ENCODE measurements around the gene INSYN1. TPM values are rescaled to one million over a fixed set of nuclear protein-coding genes. Genes with fewer than 3 reads are reported as not detected.

Gene INSYN1
- total and polyA plus RNA-seq, 2 of the 13 experiments (the other 11 are each of a cell fraction or from before 2014, with no cell fraction given) = not detected

GRCh38 chr15:73750438-73750837, 2.7 kb downstream of the INSYN1 start:
- ChIA-PET CTCF (ENCODE audit: low intra/inter-chr PET ratio, low total read pairs) (no interaction called here), POLR2A (no interaction called here)
- Histone ChIP-seq H3K36me3 (replicated peaks in 1 of 2; ENCODE audit: control insufficient read depth in 1 of 2, insufficient read depth in 2 of 2, low read length in 2 of 2) (no peaks in the 10 kb centered on the region), H3K4me2 (ENCODE audit: low read depth, low read length) (no peak overlapping the region), H4K20me1 (ENCODE audit: insufficient read depth, low read length) (peaks cover under 1% of the 10 kb centered on the region; the same call in 1 of the 2 replicates), H3K9ac (ENCODE audit: insufficient read depth, low read depth, low read length) (no peak overlapping the region), H3K9me3 (ENCODE audit: low read length) (no peaks in the 10 kb centered on the region), H3K4me1 (ENCODE audit: insufficient read depth, low read length) (no peaks in the 10 kb centered on the region), H3K79me2 (ENCODE audit: insufficient read depth, low read length) (no peaks in the 10 kb centered on the region), H2AFZ (ENCODE audit: low read length) (no peak overlapping the region), H3K27me3 (ENCODE audit: control insufficient read depth in 1 of 2, insufficient read depth in 2 of 2, low read length in 2 of 2) (peaks cover 10 to 51% of the 10 kb centered on the region in 2 experiments; a peak in 4 of 5 replicates), H3K4me3 (replicated peaks in 1 of 3; ENCODE audit: insufficient read depth in 1 of 3, low read depth in 2 of 3, low read length in 3 of 3) (no peak overlapping the region), H3K27ac (ENCODE audit: extremely low read length, insufficient read depth, low read length) (no peak overlapping the region)
- BruUV-seq (replicated peaks) = no TSS peak
- intact Hi-C loops (cut with micrococcal nuclease; ENCODE audit: unreplicated experiment) = no loop called here
- FAIRE-seq (no peak), DNase-seq (ENCODE audit: low spot score) (no peak), ATAC-seq (no peak)
- in situ Hi-C loops (cut with HindIII; ENCODE audit: extremely low pct_ligation_motif_present, low pct_unique_long_range_greater_than_20kb) = no loop called here
- WGBS (ENCODE audit: low lambda C conversion rate) = 44% methylated on average over 3 of the region's 4 CpGs
- no peak for TF ChIP-seq ZNF12 (CRISPR knock-in tag; IDR thresholded peaks at IDR 0.05)
- no peak for TF ChIP-seq ZNF3 (CRISPR knock-in tag; IDR thresholded peaks at IDR 0.05)
- no peak for TF ChIP-seq ARNT2 (CRISPR knock-in tag; IDR thresholded peaks at IDR 0.05; ENCODE audit: low read depth)
- no peak for TF ChIP-seq ZNF235 (CRISPR knock-in tag; IDR thresholded peaks at IDR 0.05; ENCODE audit: borderline replicate concordance)
- TF ChIP-seq MAFK (conservative IDR thresholded peaks at IDR 0.05 in 1 of 2, IDR thresholded peaks at IDR 0.05 in 1 of 2; ENCODE audit: low read length in 2 of 2) = no peak
- TF ChIP-seq FOXP4 (CRISPR knock-in tag; IDR thresholded peaks at IDR 0.05) = no peak
- no peak for TF ChIP-seq ZSCAN30 (CRISPR knock-in tag; IDR thresholded peaks at IDR 0.05)
- no peak for TF ChIP-seq ZNF124 (CRISPR knock-in tag; IDR thresholded peaks at IDR 0.05)
- no peak for TF ChIP-seq SIN3A (IDR thresholded peaks at IDR 0.05; ENCODE audit: borderline replicate concordance, low read depth, low read length)
- no peak for TF ChIP-seq FOXA3 (CRISPR knock-in tag; IDR thresholded peaks at IDR 0.05)
- no peak for TF ChIP-seq HOXA9 (CRISPR knock-in tag; IDR thresholded peaks at IDR 0.05; ENCODE audit: borderline replicate concordance)
- no peak for TF ChIP-seq RERE (CRISPR knock-in tag; IDR thresholded peaks at IDR 0.05; ENCODE audit: low read depth)
- TF ChIP-seq STAT6 (CRISPR knock-in tag; IDR thresholded peaks at IDR 0.05; ENCODE audit: borderline replicate concordance) = no peak
- no peak for TF ChIP-seq ATM (IDR thresholded peaks at IDR 0.05; ENCODE audit: borderline replicate concordance)
- TF ChIP-seq ZFP36L2 (CRISPR knock-in tag; IDR thresholded peaks at IDR 0.05) = no peak
- TF ChIP-seq TEAD2 (CRISPR knock-in tag; IDR thresholded peaks at IDR 0.05) = no peak
- TF ChIP-seq ZNF33B (CRISPR knock-in tag; IDR thresholded peaks at IDR 0.05) = no peak

Measured in HepG2 (cell line).